DLD1 (cell line): ENCODE data around the gene HSPA14.
"Not testable (repeated sequence)": the region's sequence is repeated elsewhere in the genome, so short reads cannot be mapped to it uniquely, and the experiment has no call there.

Experiments
- in situ Hi-C: cut with HindIII; loops from 2 replicates; pipeline ENCODE4 v1.10.0; 2017; ENCODE audit warnings: low sequenced_read_pairs

Gene HSPA14

DNA sequence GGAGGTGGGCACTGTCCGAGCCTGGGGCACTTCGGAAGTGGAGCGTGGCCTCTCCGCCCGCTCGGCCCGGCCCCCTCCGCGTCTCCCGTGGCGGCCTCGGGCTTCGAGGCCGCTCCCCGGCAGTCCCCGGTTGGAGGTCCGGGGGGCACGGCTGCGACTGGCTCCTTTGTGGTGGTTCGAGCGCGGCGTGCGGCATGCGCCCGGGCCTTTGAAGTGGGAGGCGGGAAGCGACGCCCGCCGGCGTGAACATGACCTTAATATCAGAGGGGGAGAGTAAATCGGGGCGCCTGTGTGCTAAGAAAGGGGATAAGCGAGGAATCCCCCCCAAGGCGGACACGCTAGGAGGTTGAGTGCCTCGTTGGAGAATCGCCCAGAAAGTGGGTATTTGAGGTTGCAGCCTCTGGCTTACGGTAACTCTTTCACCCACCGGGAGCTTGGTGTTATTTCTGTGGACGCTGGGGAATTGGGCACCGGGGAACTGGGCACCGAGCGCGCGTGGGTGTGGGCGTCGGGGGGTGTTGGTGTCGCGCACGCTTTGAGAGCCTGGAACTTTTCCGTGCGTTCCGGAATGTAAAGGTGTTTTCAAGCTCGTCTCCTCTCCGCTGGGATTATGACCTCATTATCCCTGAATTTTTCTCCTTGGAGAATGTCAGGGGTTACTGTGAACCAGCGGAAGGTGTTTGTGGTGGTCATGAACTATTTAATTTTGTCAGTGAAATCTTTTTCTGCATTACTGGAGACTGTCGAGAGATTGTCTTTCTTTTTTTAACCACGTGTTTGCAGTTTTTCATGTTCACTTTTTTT, 41.2 kb downstream of the HSPA14 start:
- in situ Hi-C loops, result no loop called here

DNA sequence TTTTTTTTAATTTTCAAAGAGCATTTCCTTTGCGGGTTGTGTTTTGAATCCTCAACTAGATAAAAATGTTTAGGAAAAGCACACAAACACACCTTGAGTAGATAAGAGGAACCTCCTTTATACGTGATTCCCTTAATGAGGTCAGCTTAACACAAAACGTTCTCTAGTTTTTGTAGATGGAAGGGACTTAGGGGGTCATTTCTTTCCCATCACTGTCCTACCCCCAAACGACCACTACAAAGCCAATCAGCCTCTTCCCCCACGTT, 41.8 kb downstream of the HSPA14 start:
- in situ Hi-C loops, result no loop called here

DNA sequence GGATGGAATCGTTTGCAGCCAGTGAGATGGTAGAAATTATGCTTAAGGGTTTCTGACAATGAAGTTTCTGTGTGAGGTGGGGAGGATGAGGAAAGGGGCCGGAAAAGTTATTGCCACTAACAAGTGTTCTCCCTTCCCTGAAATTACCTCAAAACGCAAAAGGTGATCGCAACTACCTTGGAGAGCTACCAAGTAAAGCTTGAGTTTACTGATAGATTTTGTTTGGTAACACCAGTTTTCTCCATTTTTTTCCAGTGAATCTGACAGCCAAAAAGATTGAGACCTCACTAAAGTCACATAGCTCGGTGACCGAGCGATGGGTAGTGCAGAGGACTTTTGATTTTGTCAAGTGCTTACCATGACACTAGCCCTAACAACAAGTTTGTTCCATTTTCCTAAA, 42.1 kb downstream of the HSPA14 start:
- in situ Hi-C loops, result no loop called here

DNA sequence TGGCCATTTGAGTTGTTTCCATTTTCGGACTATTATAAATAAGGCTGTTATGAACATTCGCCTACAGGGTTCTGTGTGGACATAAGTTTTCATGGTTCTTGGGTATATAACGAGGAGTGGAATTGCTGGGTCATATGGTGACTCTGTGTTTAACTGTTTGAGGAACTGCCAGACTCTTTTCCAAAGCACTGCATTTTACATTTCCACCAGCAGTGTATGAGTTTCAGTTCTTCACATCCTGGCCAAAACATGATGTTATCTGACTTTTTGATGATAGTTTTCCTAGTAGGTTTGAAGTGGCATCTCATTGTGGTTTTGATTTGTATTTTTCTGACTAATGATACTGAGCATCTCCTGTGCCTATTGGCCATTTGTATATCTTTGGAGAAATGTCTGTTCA, 46.0 kb downstream of the HSPA14 start:
- in situ Hi-C loops, result no loop called here

DNA sequence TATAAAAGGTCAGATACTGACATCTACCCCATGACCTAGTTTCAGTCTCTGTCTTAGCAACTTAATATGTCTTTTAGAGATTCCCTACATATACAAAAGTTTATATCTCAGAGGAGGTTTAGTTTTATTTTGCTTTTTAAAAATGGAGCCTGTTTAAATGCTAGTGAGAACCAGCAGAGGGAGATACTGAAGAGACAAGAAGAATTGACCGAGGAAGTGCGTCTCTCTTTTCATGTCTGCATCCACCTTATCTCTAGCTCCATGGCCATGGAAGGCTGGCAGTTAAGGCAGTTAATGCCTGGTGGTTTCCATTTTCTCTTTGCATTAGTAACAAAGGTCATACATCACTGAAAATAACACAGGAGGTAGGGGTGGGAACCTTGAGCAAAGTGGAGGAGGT, 51.2 kb downstream of the HSPA14 start:
- in situ Hi-C loops, result no loop called here

DNA sequence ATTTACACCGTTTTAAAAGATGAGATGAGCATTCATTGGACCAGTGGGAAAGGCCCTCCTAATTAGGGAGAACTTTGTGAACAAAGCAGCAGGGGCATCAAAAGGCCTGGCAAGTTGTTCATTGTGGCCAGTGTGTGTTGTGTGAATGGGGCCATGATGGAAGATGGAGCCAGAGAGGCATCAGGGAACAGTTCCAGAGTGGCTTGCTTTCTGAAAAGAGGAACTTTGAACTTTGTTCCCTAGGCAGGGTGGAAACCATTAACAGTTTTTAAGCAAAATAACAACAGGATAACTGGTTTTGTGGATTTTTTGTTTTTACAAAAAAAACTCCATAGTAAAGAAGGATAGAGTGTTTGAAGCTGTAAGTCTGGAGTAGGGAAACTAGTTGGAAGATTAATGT, 53.0 kb downstream of the HSPA14 start:
- in situ Hi-C loops, result no loop called here

DNA sequence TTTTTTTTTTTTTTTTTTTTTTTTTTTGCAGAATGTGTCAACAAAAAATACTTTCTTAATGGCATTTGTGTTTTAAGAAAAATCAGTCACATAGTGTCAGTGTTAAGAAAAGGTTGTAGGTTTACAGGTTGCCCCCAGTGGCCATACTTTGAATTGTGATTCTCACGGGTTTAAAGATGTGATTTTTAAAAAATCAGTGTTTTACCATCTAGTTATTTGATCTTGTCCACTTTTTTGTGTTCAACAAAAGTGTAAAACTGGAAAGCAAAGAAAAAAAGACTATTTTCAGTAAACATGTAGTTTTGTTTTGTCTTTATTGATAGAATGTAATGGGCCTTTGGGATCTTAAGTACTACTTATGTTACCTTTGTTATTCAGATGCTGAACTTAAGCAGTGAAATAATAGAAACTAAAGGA, 66.2 kb downstream of the HSPA14 start:
- in situ Hi-C loops, result no loop called here

DNA sequence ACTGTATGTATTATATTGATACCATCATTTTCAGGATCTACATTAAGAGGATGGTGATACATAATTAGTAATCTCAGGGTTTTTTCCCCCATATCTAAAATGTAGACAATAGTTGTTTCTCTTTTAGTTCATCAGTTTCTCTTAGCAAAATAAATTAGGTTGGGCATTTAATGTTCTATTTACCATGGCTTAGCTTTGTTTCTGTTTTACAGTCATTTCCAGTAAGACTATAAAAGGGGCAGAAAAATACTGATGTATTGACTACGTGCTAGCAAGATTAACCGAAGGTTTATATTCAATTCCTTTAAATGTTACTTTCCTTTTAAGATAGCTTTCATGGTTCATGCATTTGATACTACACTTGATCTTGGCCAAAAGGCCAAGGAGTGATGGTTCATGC, 66.8 kb downstream of the HSPA14 start:
- in situ Hi-C loops, result no loop called here

DNA sequence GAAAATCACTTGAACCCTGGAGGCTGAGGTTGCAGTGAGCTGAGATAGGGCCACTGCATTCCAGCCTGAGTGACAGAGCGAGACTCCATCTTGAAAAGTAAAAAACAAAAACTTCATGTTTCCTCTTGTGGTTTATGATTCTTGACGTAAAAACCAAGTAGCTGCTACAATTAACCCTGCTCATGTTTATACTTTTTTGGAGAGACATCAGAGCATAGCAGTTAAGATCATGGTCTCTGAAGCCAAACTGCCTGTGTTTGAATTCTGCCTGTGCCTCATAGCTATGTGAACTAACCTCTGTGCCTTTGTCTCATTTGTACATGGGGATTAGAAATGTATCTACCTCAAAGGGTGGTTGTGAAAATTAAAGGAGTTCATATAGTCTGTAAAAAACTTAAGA, 67.8 kb downstream of the HSPA14 start:
- in situ Hi-C loops, result no loop called here

DNA sequence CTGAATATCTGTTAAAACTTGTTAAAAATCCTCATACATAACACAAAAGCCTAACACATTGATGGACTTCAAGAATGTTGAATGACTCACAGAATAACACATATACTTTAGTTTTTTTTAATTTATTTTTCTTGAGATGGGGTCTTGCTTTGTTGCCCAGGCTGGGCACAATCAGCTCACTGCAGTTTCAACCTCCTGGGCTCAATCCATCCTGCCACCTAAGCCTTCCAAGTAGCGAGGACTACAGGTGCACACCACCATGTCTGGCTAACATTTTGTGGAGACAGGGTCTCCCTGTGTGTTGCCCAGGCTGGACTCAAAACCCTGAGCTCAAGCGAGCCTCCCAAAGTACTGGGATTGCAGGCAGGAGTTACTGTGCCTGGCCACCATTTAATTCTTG, 68.7 kb downstream of the HSPA14 start:
- in situ Hi-C loops, result no loop called here

DNA sequence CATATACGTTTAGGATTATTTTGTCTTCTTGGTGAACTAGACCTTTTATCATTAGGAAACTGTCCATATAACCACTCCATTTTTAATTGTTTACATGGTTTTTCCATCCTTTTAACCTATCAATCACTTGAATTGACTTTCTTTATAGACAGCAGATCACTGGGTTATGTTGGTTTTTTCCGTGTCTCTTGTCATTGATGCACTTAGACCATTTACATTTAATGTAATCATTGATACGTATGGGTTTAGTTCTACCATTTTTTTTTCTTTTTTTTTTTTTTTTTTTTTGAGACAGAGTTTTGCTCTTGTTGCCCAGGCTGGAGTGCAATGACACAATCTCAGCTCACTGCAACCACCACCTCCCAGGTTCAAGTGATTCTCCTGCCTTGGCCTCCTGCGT, 69.5 kb downstream of the HSPA14 start:
- in situ Hi-C loops, result not testable (repeated sequence)

DNA sequence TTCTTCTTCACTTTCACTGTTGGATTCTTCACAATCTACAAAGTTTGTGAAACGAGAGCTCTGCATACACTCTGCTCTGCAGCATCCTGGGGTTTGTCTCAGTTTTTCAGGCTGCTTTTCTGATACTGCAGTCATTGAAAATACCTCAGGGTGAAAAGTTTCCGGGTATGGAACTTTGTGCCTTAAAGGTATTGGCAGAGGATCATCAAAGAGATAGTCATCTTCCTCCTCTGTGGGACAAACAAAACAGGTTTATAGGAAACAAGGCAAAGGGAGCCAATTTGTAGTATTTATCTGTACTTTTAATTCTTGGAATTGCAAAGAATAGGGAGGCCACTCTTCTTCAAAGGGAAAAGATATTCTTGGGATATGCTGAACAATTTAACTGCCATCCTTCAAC, 71.0 kb downstream of the HSPA14 start:
- in situ Hi-C loops, result no loop called here

DNA sequence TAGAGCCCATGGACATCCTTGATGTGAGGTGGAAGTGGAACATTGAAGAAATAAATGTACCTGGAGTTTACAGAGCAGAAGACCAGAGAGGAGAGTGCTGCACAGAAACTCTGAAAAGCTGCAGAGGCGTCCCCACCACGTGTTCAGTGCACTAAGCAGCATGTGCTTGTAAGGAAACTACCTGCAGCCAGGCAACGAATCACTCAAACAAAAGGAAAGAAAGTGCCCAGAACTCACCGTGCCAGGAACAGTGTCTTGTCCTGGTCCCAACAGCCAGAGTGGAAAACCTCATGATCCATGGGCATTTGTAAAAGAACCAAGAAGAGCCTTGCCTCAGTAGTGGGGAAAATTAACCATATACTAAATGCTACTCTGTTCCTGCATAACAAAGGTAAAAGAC, 72.8 kb downstream of the HSPA14 start:
- in situ Hi-C loops, result no loop called here

DNA sequence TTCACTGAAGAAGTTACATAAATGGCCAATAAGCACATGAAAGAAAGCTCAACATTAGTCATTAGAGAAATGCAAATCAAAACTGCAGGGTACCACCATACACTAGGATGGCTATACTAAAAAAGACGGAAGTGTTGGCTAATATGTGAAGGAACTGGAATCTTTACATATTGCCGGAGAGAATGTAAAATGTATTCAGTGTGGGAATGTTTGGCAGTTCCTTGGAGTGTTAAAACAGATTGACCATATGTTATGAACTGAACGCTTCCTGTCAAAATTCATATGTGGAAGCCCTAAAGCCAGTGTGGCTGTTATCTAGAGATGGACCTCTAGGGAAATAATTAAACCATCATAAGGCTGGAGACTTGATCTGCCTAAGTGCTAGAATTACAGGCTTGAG, 73.7 kb downstream of the HSPA14 start:
- in situ Hi-C loops, result no loop called here

DNA sequence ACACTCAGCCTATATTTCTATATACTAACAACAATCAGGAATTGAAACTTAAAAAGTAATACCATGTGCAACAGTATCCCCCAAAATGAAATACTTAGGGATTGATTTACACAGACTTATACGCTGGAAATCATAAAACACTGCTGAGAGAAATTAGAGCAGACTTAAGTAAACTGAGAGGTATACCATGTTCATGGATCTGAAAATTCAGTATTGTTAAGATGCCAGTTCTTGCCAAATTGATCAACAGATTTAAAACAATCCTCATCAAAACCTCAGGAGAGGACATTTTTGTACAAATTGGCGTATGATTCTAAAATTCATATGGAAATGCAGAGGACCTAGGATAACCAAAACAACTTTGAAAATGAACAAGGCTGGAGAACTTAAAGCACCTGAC, 78.5 kb downstream of the HSPA14 start:
- in situ Hi-C loops, result no loop called here

DNA sequence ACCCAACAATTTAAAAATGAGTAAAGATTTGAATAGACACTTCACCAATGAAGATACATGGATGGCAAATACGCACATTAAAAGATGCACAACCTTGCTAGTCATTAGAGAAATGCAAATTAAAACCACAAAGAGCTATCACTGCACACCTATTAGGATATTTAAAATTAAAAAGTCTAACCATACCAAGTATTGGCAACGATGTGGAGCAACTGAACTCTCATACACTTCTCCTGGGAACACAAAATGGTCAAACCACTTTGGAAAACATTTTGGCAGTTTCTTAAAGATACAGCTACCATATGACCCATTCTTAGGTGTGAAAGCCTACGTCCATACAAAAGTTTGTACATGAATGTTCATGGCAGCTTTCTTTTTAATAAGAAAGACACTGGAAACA, 79.7 kb downstream of the HSPA14 start:
- in situ Hi-C loops, result no loop called here

DNA sequence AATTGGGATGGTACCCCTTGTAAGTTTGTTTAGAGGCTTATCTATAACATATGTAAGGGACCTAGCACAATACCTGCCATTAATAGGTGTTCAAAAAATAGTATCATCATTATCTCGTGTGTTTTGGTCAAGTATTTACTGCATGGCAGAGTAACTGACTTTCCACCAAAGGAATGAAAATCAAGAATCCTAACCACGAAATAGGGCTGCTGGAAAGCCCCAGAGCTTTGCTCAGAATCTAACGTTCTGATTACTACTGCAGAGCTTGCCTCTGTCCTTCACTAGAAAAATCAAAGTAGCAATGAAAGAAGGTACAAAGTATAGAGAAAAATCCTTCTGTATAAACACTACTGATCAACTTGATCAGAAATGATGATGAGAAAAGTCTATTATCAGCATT, 80.9 kb downstream of the HSPA14 start:
- in situ Hi-C loops, result no loop called here
